GM12891 (cell line): ENCODE results near the gene AKR1B15.

Experiments used
- POLR2A ChIP-seq: IDR thresholded peaks from 2 replicates; pipeline ENCODE4 v1.6.1; 2011; ENCODE audit warnings: low read depth, low read length, control low read depth
- POLR2AphosphoS5 ChIP-seq: IDR thresholded peaks from 2 replicates; pipeline ENCODE4 v1.6.1; 2011; ENCODE audit warnings: low read depth, low read length, control low read depth
- SPI1 ChIP-seq: IDR thresholded peaks from 2 replicates; pipeline ENCODE4 v1.6.1; 2011; ENCODE audit warnings: low read depth, low read length, control low read depth

- TF ChIP-seq SPI1 (no peak), POLR2AphosphoS5 (no peak), POLR2A (no peak)
Observed at GRCh38 chr7:134532954-134533218, 16.0 kb upstream of the AKR1B15 start.
